K562 (cell line): ENCODE data around the gene HIF1A. TPM values are rescaled to one million over a fixed set of nuclear protein-coding genes. Genes with fewer than 3 reads are reported as not detected.

ENCODE experiments used
- ATAC-seq: fragments of 200-7000 bp; cut with Tn5 transposase; 3 replicates; pipeline ENCODE4 v1.9.1; 2020; ENCODE audit warnings: moderate library complexity
- BruUV-seq: library from RNA; stranded (reverse); fragments of 400-500 nt; replicated peaks from 2 replicates; lab custom pipeline; 2021; lab: Mats Ljungman, UMichigan
- CTCF ChIA-PET: fragments of 300-600 bp; formaldehyde crosslinking; extraction: SDS; loops from one replicate; lab custom pipeline; 2021; ENCODE audit warnings: low intra/inter-chr PET ratio; lab: Yijun Ruan, JAX
- POLR2A ChIA-PET: fragments of 300-600, 350-650 bp; sonication (Branson Sonifier 250); formaldehyde crosslinking; extraction: SDS; loops from one replicate; lab custom pipeline; 2021; ENCODE audit warnings: antibody characterized with exemption, inconsistent platforms; lab: Yijun Ruan, JAX
- DNase-seq, 4 experiments: peaks; one replicate each; pipeline versions ENCODE4 v3.0.0 to v3.0.0-alpha.2; 2011 to 2018; ENCODE audit warnings: low spot score in 3 of 4, mixed read lengths in 3 of 4; ENCODE audit errors: extremely low read depth in 1 of 4
- FAIRE-seq: peaks from 2 replicates; lab custom pipeline; 2011; peaks lifted over from hg19 to GRCh38; lab: Jason Lieb, UNC
- H2AFZ ChIP-seq: 2 replicates; pipeline ENCODE4 v1.6.0; 2011; ENCODE audit warnings: low read depth, low read length, control low read depth, inconsistent platforms
- H3K27ac ChIP-seq: fragments of 200-600 bp; 3 replicates; pipeline ENCODE4 v1.8.0; 2011; ENCODE audit warnings: low read depth, mild to moderate bottlenecking, control low read depth, inconsistent platforms, low read length, moderate library complexity, mixed read lengths; ENCODE audit errors: extremely low read depth
- H3K27me3 ChIP-seq, 2 experiments: fragments of 300-600 bp in 1 of 2; 2 replicates in 1 of 2; 3 replicates in 1 of 2; pipeline versions ENCODE4 v1.6.0 to v1.8.0; 2011; ENCODE audit warnings: inconsistent platforms in 2 of 2, low read length in 2 of 2, mild to moderate bottlenecking in 1 of 2, mixed read lengths in 1 of 2, moderate library complexity in 1 of 2; ENCODE audit not compliant: control insufficient read depth in 2 of 2, insufficient read depth in 2 of 2
- H3K36me3 ChIP-seq: fragments of 300-600 bp; 3 replicates; pipeline ENCODE4 v1.8.0; 2011; ENCODE audit warnings: mild to moderate bottlenecking, low read length, inconsistent platforms; ENCODE audit not compliant: control insufficient read depth, insufficient read depth
- H3K4me1 ChIP-seq, 2 experiments: fragments of 200-600 bp in 1 of 2; replicated peaks in 1 of 2; 2 replicates in 1 of 2; 3 replicates in 1 of 2; pipeline versions ENCODE4 v1.5.1 to v1.8.0; 2011; ENCODE audit warnings: inconsistent platforms in 2 of 2, low read length in 2 of 2, mild to moderate bottlenecking in 1 of 2, mixed read lengths in 1 of 2, moderate library complexity in 1 of 2; ENCODE audit not compliant: control insufficient read depth in 2 of 2, insufficient read depth in 2 of 2
- H3K4me2 ChIP-seq: 2 replicates; pipeline ENCODE4 v1.6.1; 2011; ENCODE audit warnings: low read length, control low read depth, inconsistent platforms, mixed read lengths; ENCODE audit not compliant: insufficient read depth
- H3K4me3 ChIP-seq: fragments of 200-600 bp; sonication (generic), shearing (Covaris generic); 2 replicates; pipeline ENCODE4 v1.5.1; 2016; ENCODE audit warnings: control low read depth, inconsistent platforms
- H3K79me2 ChIP-seq: fragments of 200-600 bp; 3 replicates; pipeline ENCODE4 v1.8.0; 2011; ENCODE audit warnings: low read length, inconsistent platforms; ENCODE audit not compliant: control insufficient read depth, insufficient read depth
- H3K9ac ChIP-seq, 2 experiments: 2 replicates each; pipeline versions ENCODE4 v1.6.0 to v1.6.1; 2011; ENCODE audit warnings: low read depth in 2 of 2, low read length in 2 of 2, control low read depth in 1 of 2, inconsistent platforms in 1 of 2, mild to moderate bottlenecking in 1 of 2, mixed read lengths in 1 of 2; ENCODE audit not compliant: insufficient read depth in 1 of 2
- H3K9me1 ChIP-seq: one replicate; pipeline ENCODE4 v1.6.0; 2011; ENCODE audit warnings: inconsistent platforms, mild to moderate bottlenecking, low read length, moderate library complexity; ENCODE audit not compliant: control insufficient read depth, insufficient read depth
- H3K9me3 ChIP-seq: replicated peaks from 2 replicates; pipeline ENCODE4 v1.5.1; 2011; ENCODE audit warnings: low read depth, low read length, inconsistent platforms; ENCODE audit not compliant: control insufficient read depth, insufficient read depth
- H4K20me1 ChIP-seq: replicated peaks from 2 replicates; pipeline ENCODE4 v1.6.1; 2011; ENCODE audit warnings: low read length, inconsistent platforms, mixed read lengths; ENCODE audit not compliant: control insufficient read depth, insufficient read depth
- HIVEP1 ChIP-seq: fragments of 250-450 bp; sonication (Bioruptor Pico); IDR thresholded peaks from 2 replicates; pipeline ENCODE4 v1.4.0; 2020; ENCODE audit warnings: mild to moderate bottlenecking
- RCOR1 ChIP-seq, 2 experiments: IDR thresholded peaks; 2 replicates each; pipeline ENCODE4 v1.6.1; 2012; ENCODE audit warnings: low read depth in 2 of 2, low read length in 2 of 2, borderline replicate concordance in 1 of 2, improper control_type of control experiment in 1 of 2
- TCFL5 ChIP-seq: fragments of 250-450 bp; sonication (Bioruptor Pico); conservative IDR thresholded peaks from 2 replicates; pipeline ENCODE4 v1.6.1; 2021; ENCODE audit warnings: mild to moderate bottlenecking, moderate library complexity, matching md5 sums
- ZNF699 ChIP-seq: fragments of 250-450 bp; sonication (Bioruptor Pico); IDR thresholded peaks from 2 replicates; pipeline ENCODE4 v1.8.0; 2021; ENCODE audit warnings: mild to moderate bottlenecking, moderate library complexity; ENCODE audit not compliant: insufficient replicate concordance
- ZNF766 ChIP-seq: fragments of 200-800 bp; sonication (Bioruptor generic); conservative IDR thresholded peaks from 2 replicates; pipeline ENCODE4 v1.6.1; 2016; ENCODE audit warnings: missing genetic modification characterization, missing compliant biosample characterization
- ZNF79 ChIP-seq: fragments of 250-450 bp; sonication (Bioruptor Pico); IDR thresholded peaks from 2 replicates; pipeline ENCODE4 v1.4.0; 2020; ENCODE audit warnings: low read depth, mild to moderate bottlenecking, moderate library complexity
- WGBS: fragments of 100-300 bp; shearing (Covaris generic); methylation state at CpG from one replicate; pipeline ENCODE4 v1.1.6; 2016; ENCODE audit warnings: low coverage, mixed read lengths; ENCODE audit not compliant: insufficient coverage; ENCODE audit errors: missing lambda C conversion rate; 5-methylcytosine and 5-hydroxymethylcytosine counted together
- in situ Hi-C: fragments of 300-500 bp; cut with MboI; formaldehyde crosslinking; loops from 4 replicates; pipeline ENCODE4 v1.15.0; 2018; ENCODE audit warnings: inconsistent platforms, mixed read lengths
- intact Hi-C: fragments of 100-400 bp; cut with micrococcal nuclease; formaldehyde crosslinking; loops from 2 replicates; pipeline ENCODE4 v1.14.2; 2022
- polyA plus RNA-seq, 8 experiments: library from polyadenylated mRNA; depleted of rRNA in 4 of 8; stranded (reverse) in 5 of 8; unstranded in 3 of 8; fragments of >200 nt; fragmentation: Nextera tagmentation in 2 of 8; fragmentation: Illumina TruSeq in 1 of 8; extraction: Ambion mirVana in 2 of 8; extraction: Trizol in 1 of 8; gene quantifications; 2 replicates each; pipeline versions ENCODE4 v1.2.1 to v1.2.3, GENCODE V29; 2011 to 2014; ENCODE audit warnings: inconsistent platforms in 1 of 8, missing spikeins in 1 of 8
- total RNA-seq, 7 experiments: library from RNA; depleted of rRNA in 6 of 7; stranded (reverse); fragments of >200 nt in 6 of 7; fragmentation: Illumina TruSeq in 2 of 7; extraction: Trizol in 2 of 7; gene quantifications; 2 replicates each; pipeline versions ENCODE4 v1.2.1 to v1.2.3, GENCODE V29; 2011 to 2021; ENCODE audit warnings: low replicate concordance in 1 of 7
- TF ChIP-seq, protein P1 (sequence below), 2 experiments: IDR thresholded peaks; 2 replicates each; pipeline ENCODE4 v1.6.1; 2012; ENCODE audit warnings: improper control_type of control experiment in 2 of 2, low read depth in 2 of 2, low read length in 2 of 2, borderline replicate concordance in 1 of 2
- TF ChIP-seq, protein P2 (sequence below): sonication (generic); formaldehyde crosslinking; IDR thresholded peaks from 2 replicates; pipeline ENCODE4 v1.8.1; 2023; ENCODE audit warnings: missing genetic modification reagents, mild to moderate bottlenecking, borderline replicate concordance
- TF ChIP-seq, protein P3 (sequence below): IDR thresholded peaks from 2 replicates; pipeline ENCODE4 v1.6.1; 2011; ENCODE audit warnings: borderline replicate concordance, low read depth, mild to moderate bottlenecking, moderate library complexity, low read length; ENCODE audit not compliant: insufficient read depth, poor library complexity, severe bottlenecking

Gene HIF1A
- total and polyA plus RNA-seq, 9 of the 15 experiments (the other 6 are each of a cell fraction or from before 2014, with no cell fraction given): 5.9 to 35.3 (median 24.2) TPM

DNA sequence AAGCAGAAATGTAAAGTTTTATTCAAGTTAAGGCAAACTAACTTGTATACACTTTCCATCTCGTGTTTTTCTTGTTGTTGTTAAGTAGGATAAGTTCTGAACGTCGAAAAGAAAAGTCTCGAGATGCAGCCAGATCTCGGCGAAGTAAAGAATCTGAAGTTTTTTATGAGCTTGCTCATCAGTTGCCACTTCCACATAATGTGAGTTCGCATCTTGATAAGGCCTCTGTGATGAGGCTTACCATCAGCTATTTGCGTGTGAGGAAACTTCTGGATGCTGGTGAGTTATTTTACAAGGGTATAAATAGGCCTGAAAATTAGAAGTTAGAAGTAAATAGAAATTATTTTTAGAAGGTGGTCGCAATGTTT is 25.0 kb downstream of the HIF1A start:
- no peaks in the 10 kb centered on the region; a peak in 3 of 5 replicates for H3K4me1 ChIP-seq
- H3K9me3 ChIP-seq: no peaks in the 10 kb centered on the region
- peaks cover 39% of the 10 kb centered on the region; the same call in 2 of the 3 replicates for H3K36me3 ChIP-seq
- FAIRE-seq (no peak), ATAC-seq (no peak), DNase-seq (no peak)
- H3K4me3 ChIP-seq: no peak overlapping the region
- H3K27me3 ChIP-seq: no peaks in the 10 kb centered on the region
- H3K4me2 ChIP-seq: no peak overlapping the region
- H2AFZ ChIP-seq: no peak overlapping the region
- 78% methylated on average over 7 of the region's 9 CpGs for WGBS
- CTCF ChIA-PET: no interaction called here
- no peak overlapping the region for H3K27ac ChIP-seq
- TF ChIP-seq, protein P1, sequence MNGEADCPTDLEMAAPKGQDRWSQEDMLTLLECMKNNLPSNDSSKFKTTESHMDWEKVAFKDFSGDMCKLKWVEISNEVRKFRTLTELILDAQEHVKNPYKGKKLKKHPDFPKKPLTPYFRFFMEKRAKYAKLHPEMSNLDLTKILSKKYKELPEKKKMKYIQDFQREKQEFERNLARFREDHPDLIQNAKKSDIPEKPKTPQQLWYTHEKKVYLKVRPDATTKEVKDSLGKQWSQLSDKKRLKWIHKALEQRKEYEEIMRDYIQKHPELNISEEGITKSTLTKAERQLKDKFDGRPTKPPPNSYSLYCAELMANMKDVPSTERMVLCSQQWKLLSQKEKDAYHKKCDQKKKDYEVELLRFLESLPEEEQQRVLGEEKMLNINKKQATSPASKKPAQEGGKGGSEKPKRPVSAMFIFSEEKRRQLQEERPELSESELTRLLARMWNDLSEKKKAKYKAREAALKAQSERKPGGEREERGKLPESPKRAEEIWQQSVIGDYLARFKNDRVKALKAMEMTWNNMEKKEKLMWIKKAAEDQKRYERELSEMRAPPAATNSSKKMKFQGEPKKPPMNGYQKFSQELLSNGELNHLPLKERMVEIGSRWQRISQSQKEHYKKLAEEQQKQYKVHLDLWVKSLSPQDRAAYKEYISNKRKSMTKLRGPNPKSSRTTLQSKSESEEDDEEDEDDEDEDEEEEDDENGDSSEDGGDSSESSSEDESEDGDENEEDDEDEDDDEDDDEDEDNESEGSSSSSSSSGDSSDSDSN (IDR thresholded peaks at IDR 0.05; ENCODE audit: borderline replicate concordance in 1 of 2, low read depth in 2 of 2, low read length in 2 of 2): no peak
- TF ChIP-seq ZNF699 (CRISPR knock-in tag) (no peak), TCFL5 (CRISPR knock-in tag) (no peak), HIVEP1 (CRISPR knock-in tag) (no peak), ZNF79 (CRISPR knock-in tag) (no peak), ZNF766 (no peak), RCOR1 (IDR thresholded peaks at IDR 0.05; ENCODE audit: borderline replicate concordance in 1 of 2, low read depth in 2 of 2, low read length in 2 of 2) (no peak)
- TF ChIP-seq, protein P2, sequence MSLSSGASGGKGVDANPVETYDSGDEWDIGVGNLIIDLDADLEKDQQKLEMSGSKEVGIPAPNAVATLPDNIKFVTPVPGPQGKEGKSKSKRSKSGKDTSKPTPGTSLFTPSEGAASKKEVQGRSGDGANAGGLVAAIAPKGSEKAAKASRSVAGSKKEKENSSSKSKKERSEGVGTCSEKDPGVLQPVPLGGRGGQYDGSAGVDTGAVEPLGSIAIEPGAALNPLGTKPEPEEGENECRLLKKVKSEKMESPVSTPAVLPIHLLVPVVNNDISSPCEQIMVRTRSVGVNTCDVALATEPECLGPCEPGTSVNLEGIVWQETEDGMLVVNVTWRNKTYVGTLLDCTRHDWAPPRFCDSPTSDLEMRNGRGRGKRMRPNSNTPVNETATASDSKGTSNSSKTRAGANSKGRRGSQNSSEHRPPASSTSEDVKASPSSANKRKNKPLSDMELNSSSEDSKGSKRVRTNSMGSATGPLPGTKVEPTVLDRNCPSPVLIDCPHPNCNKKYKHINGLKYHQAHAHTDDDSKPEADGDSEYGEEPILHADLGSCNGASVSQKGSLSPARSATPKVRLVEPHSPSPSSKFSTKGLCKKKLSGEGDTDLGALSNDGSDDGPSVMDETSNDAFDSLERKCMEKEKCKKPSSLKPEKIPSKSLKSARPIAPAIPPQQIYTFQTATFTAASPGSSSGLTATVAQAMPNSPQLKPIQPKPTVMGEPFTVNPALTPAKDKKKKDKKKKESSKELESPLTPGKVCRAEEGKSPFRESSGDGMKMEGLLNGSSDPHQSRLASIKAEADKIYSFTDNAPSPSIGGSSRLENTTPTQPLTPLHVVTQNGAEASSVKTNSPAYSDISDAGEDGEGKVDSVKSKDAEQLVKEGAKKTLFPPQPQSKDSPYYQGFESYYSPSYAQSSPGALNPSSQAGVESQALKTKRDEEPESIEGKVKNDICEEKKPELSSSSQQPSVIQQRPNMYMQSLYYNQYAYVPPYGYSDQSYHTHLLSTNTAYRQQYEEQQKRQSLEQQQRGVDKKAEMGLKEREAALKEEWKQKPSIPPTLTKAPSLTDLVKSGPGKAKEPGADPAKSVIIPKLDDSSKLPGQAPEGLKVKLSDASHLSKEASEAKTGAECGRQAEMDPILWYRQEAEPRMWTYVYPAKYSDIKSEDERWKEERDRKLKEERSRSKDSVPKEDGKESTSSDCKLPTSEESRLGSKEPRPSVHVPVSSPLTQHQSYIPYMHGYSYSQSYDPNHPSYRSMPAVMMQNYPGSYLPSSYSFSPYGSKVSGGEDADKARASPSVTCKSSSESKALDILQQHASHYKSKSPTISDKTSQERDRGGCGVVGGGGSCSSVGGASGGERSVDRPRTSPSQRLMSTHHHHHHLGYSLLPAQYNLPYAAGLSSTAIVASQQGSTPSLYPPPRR (CRISPR knock-in tag): no peak
- TF ChIP-seq, protein P3, sequence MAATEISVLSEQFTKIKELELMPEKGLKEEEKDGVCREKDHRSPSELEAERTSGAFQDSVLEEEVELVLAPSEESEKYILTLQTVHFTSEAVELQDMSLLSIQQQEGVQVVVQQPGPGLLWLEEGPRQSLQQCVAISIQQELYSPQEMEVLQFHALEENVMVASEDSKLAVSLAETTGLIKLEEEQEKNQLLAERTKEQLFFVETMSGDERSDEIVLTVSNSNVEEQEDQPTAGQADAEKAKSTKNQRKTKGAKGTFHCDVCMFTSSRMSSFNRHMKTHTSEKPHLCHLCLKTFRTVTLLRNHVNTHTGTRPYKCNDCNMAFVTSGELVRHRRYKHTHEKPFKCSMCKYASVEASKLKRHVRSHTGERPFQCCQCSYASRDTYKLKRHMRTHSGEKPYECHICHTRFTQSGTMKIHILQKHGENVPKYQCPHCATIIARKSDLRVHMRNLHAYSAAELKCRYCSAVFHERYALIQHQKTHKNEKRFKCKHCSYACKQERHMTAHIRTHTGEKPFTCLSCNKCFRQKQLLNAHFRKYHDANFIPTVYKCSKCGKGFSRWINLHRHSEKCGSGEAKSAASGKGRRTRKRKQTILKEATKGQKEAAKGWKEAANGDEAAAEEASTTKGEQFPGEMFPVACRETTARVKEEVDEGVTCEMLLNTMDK: no peak
- H3K9ac ChIP-seq: no peak overlapping the region
- no TSS peak for BruUV-seq
- H4K20me1 ChIP-seq: peaks cover 6% of the 10 kb centered on the region; the same call in 1 of the 2 replicates
- H3K79me2 ChIP-seq: peaks cover 59% of the 10 kb centered on the region
- in situ Hi-C loops (no loop called here), intact Hi-C loops (no loop called here)
- H3K9me1 ChIP-seq: no peaks in the 10 kb centered on the region
- POLR2A ChIA-PET: interaction anchor here (0.6 to 1.5 kb wide), 3 partner anchors 9 to 42 kb away, joined by 3 to 4 read pairs (median 3); partner anchors contain the start of gene SNAPC1
